SK-N-SH (cell line): ENCODE results near the gene S100A7. TPM values are rescaled to one million over a fixed set of nuclear protein-coding genes. Genes with fewer than 3 reads are reported as not detected.

Experiments
- CTCF ChIA-PET: fragments of 300-600, 350-600 bp; formaldehyde crosslinking; extraction: SDS; loops from one replicate; lab custom pipeline; 2021; lab: Yijun Ruan, JAX
- POLR2A ChIA-PET: fragments of 350-600 bp; sonication (Branson Sonifier 250); formaldehyde crosslinking; extraction: SDS; loops from one replicate; lab custom pipeline; 2020; ENCODE audit warnings: antibody characterized with exemption, inconsistent platforms; lab: Yijun Ruan, JAX
- DNase-seq: peaks from one replicate; pipeline ENCODE4 v3.0.0; 2012
- H2AFZ ChIP-seq: fragments of 200-600 bp; sonication (generic); 2 replicates; pipeline ENCODE4 v1.8.1; 2016; ENCODE audit warnings: antibody characterized with exemption, mild to moderate bottlenecking, low read depth
- H3F3A ChIP-seq: fragments of 200-600 bp; sonication (generic); replicated peaks from 2 replicates; pipeline ENCODE3; 2016; ENCODE audit warnings: antibody characterized with exemption, mild to moderate bottlenecking; ENCODE audit not compliant: insufficient read depth
- H3K27ac ChIP-seq, 2 experiments: fragments of 200-500 bp in 1 of 2; fragments of 200-600 bp in 1 of 2; sonication (Bioruptor generic) in 1 of 2; sonication (generic), shearing (Covaris generic) in 1 of 2; 2 replicates each; pipeline versions ENCODE4 v1.5.1 to v1.6.1; 2014 to 2016; ENCODE audit warnings: low read depth in 2 of 2, inconsistent platforms in 1 of 2, low read length in 1 of 2, mild to moderate bottlenecking in 1 of 2, mixed read lengths in 1 of 2
- H3K27me3 ChIP-seq: fragments of 200-600 bp; sonication (generic), shearing (Covaris generic); 2 replicates; pipeline ENCODE4 v1.6.1; 2016; ENCODE audit warnings: mixed run types; ENCODE audit not compliant: insufficient read depth
- H3K36me3 ChIP-seq, 2 experiments: fragments of 200-500 bp in 1 of 2; fragments of 200-600 bp in 1 of 2; sonication (Bioruptor generic) in 1 of 2; sonication (generic) in 1 of 2; replicated peaks in 1 of 2; 2 replicates each; pipeline versions ENCODE3 to v1.5.1; 2014 to 2016; ENCODE audit warnings: low read length in 1 of 2, mild to moderate bottlenecking in 1 of 2; ENCODE audit not compliant: insufficient read depth in 2 of 2, control insufficient read depth in 1 of 2
- H3K4me1 ChIP-seq, 2 experiments: fragments of 200-500 bp in 1 of 2; fragments of 200-600 bp in 1 of 2; sonication (Bioruptor generic) in 1 of 2; sonication (generic), shearing (Covaris generic) in 1 of 2; 2 replicates each; pipeline versions ENCODE4 v1.5.1 to v1.6.1; 2014 to 2016; ENCODE audit warnings: low read depth in 1 of 2, low read length in 1 of 2, mixed run types in 1 of 2; ENCODE audit not compliant: insufficient read depth in 2 of 2, control insufficient read depth in 1 of 2
- H3K4me2 ChIP-seq: fragments of 200-600 bp; sonication (generic), shearing (Covaris generic); 2 replicates; pipeline ENCODE4 v1.6.1; 2017; ENCODE audit warnings: mixed run types
- H3K4me3 ChIP-seq, 2 experiments: fragments of 200-500 bp in 1 of 2; fragments of 200-600 bp in 1 of 2; sonication (Bioruptor generic) in 1 of 2; sonication (generic), shearing (Covaris generic) in 1 of 2; 2 replicates each; pipeline versions ENCODE4 v1.5.1 to v1.8.1; 2014 to 2016; ENCODE audit warnings: low read depth in 2 of 2, inconsistent platforms in 1 of 2, low read length in 1 of 2, mild to moderate bottlenecking in 1 of 2, mixed read lengths in 1 of 2, moderate library complexity in 1 of 2
- H3K79me2 ChIP-seq: fragments of 200-600 bp; sonication (generic); 2 replicates; pipeline ENCODE4 v1.8.1; 2017; ENCODE audit warnings: mild to moderate bottlenecking; ENCODE audit not compliant: insufficient read depth
- H3K9ac ChIP-seq: fragments of 200-600 bp; sonication (generic); 2 replicates; pipeline ENCODE4 v1.6.1; 2017; ENCODE audit warnings: mixed run types
- H3K9me2 ChIP-seq: fragments of 200-600 bp; sonication (generic); 2 replicates; pipeline ENCODE4 v1.6.1; 2017; ENCODE audit warnings: mixed run types
- H3K9me3 ChIP-seq: fragments of 200-600 bp; sonication (generic); 2 replicates; pipeline ENCODE4 v1.6.1; 2017; ENCODE audit warnings: mixed run types, mild to moderate bottlenecking, moderate library complexity
- H4K20me1 ChIP-seq: fragments of 200-600 bp; sonication (generic); 2 replicates; pipeline ENCODE4 v1.6.1; 2017; ENCODE audit warnings: mild to moderate bottlenecking, mixed run types; ENCODE audit not compliant: insufficient read depth
- ELF1 ChIP-seq: IDR thresholded peaks from 2 replicates; pipeline ENCODE4 v1.4.0; 2012
- FOXJ3 ChIP-seq: sonication (generic); formaldehyde crosslinking; IDR thresholded peaks from 2 replicates; pipeline ENCODE4 v1.5.1; 2020; ENCODE audit warnings: mild to moderate bottlenecking, missing genetic modification reagents
- GABPA ChIP-seq: IDR thresholded peaks from 2 replicates; pipeline ENCODE4 v1.4.0; 2012; ENCODE audit warnings: low read depth, mild to moderate bottlenecking
- NRF1 ChIP-seq: IDR thresholded peaks from 2 replicates; pipeline ENCODE4 v1.6.1; 2012; ENCODE audit warnings: low read depth, mild to moderate bottlenecking, low read length
- RCOR1 ChIP-seq: fragments of 150-350 bp; IDR thresholded peaks from 2 replicates; pipeline ENCODE4 v1.6.1; 2017; ENCODE audit warnings: antibody characterized with exemption, low read length
- REST ChIP-seq: IDR thresholded peaks from 2 replicates; pipeline ENCODE4 v1.6.1; 2012; ENCODE audit warnings: mild to moderate bottlenecking, low read depth, low read length, moderate library complexity
- RXRA ChIP-seq: IDR thresholded peaks from 2 replicates; pipeline ENCODE4 v1.4.0; 2012; ENCODE audit warnings: low read depth, mild to moderate bottlenecking, borderline replicate concordance
- YY1 ChIP-seq: IDR thresholded peaks from 2 replicates; pipeline ENCODE4 v1.4.0; 2012; ENCODE audit warnings: low read depth, mild to moderate bottlenecking
- WGBS: methylation state at CpG from one replicate; pipeline ENCODE4 v1.1.6; 2017; ENCODE audit warnings: low lambda C conversion rate; 5-methylcytosine and 5-hydroxymethylcytosine counted together
- polyA plus RNA-seq, 3 experiments: library from polyadenylated mRNA; depleted of rRNA; stranded (reverse); fragments of >200 nt; gene quantifications; 2 replicates each; pipeline ENCODE4 v1.2.3, GENCODE V29; 2012
- TF ChIP-seq, protein P1 (sequence below): IDR thresholded peaks from 2 replicates; pipeline ENCODE4; 2012
- TF ChIP-seq, protein P2 (sequence below): IDR thresholded peaks from 2 replicates; pipeline ENCODE4 v1.4.0; 2012; ENCODE audit warnings: low read depth, borderline replicate concordance

S100A7 gene
- polyA plus RNA-seq, 1 of the 3 experiments (the other 2 are of a cell fraction) = not detected

DNA sequence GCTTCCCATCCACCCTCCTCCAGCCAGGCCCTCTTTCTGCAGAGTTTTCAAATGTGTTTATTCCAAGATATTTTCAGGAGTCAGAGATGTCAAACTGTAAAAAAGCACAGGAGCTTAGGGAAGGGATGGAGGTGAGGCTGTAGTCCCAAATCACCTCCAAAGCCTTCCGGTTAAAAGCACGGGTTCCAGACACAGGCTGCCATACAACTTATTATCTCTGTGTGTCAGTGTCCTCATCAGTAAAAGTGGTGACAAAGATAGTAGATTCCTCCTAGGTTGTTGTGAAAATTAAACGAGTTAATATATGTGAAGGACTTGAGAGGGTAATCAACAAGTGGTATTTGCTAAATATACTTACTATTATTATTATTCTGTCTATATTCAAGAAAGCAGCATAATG lies 29.0 kb downstream of the S100A7 start:
- 17% methylated on average over 3 of the region's 3 CpGs for WGBS
- Histone ChIP-seq H3K9me3 (no peaks in the 10 kb centered on the region), H3K27ac (no peak overlapping the region), H3K9me2 (no peaks in the 10 kb centered on the region), H3K4me2 (no peak overlapping the region), H3F3A (no peaks in the 10 kb centered on the region), H3K36me3 (no peaks in the 10 kb centered on the region), H4K20me1 (no peaks in the 10 kb centered on the region), H3K4me1 (no peaks in the 10 kb centered on the region), H3K4me3 (no peak overlapping the region), H2AFZ (no peak overlapping the region), H3K27me3 (peaks cover 12% of the 10 kb centered on the region; the same call in 1 of the 2 replicates), H3K9ac (no peak overlapping the region), H3K79me2 (no peaks in the 10 kb centered on the region)
- ChIA-PET CTCF (no interaction called here), POLR2A (no interaction called here)
- no peak for DNase-seq
- no peak for TF ChIP-seq RCOR1
- no peak for TF ChIP-seq GABPA
- no peak for TF ChIP-seq NRF1
- TF ChIP-seq RXRA = no peak
- no peak for TF ChIP-seq YY1
- TF ChIP-seq, protein P1, sequence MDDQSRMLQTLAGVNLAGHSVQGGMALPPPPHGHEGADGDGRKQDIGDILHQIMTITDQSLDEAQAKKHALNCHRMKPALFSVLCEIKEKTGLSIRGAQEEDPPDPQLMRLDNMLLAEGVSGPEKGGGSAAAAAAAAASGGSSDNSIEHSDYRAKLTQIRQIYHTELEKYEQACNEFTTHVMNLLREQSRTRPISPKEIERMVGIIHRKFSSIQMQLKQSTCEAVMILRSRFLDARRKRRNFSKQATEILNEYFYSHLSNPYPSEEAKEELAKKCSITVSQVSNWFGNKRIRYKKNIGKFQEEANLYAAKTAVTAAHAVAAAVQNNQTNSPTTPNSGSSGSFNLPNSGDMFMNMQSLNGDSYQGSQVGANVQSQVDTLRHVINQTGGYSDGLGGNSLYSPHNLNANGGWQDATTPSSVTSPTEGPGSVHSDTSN = no peak

GRCh38 chr1:153431002-153431401 lies 29.4 kb downstream of the S100A7 start:
- Histone ChIP-seq H3K4me2 (no peak overlapping the region), H3K9ac (no peak overlapping the region), H3K27me3 (peaks cover 12% of the 10 kb centered on the region; the same call in 1 of the 2 replicates), H3K79me2 (no peaks in the 10 kb centered on the region), H3K4me1 (no peaks in the 10 kb centered on the region), H3K9me3 (no peaks in the 10 kb centered on the region), H3K4me3 (no peak overlapping the region), H3K27ac (no peak overlapping the region), H2AFZ (no peak overlapping the region), H4K20me1 (no peaks in the 10 kb centered on the region), H3K36me3 (no peaks in the 10 kb centered on the region), H3K9me2 (no peaks in the 10 kb centered on the region), H3F3A (no peaks in the 10 kb centered on the region)
- CTCF ChIA-PET = no interaction called here
- 34% methylated on average over 17 of the region's 17 CpGs for WGBS
- POLR2A ChIA-PET = no interaction called here
- DNase-seq = no peak
- TF ChIP-seq FOXJ3 (CRISPR knock-in tag) (no peak), REST (no peak), RXRA (no peak), ELF1 (no peak)
- TF ChIP-seq, protein P2, sequence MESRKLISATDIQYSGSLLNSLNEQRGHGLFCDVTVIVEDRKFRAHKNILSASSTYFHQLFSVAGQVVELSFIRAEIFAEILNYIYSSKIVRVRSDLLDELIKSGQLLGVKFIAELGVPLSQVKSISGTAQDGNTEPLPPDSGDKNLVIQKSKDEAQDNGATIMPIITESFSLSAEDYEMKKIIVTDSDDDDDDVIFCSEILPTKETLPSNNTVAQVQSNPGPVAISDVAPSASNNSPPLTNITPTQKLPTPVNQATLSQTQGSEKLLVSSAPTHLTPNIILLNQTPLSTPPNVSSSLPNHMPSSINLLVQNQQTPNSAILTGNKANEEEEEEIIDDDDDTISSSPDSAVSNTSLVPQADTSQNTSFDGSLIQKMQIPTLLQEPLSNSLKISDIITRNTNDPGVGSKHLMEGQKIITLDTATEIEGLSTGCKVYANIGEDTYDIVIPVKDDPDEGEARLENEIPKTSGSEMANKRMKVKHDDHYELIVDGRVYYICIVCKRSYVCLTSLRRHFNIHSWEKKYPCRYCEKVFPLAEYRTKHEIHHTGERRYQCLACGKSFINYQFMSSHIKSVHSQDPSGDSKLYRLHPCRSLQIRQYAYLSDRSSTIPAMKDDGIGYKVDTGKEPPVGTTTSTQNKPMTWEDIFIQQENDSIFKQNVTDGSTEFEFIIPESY = no peak
